Memory B cell (primary cell): ENCODE data around the gene ATXN10.

ENCODE experiments used
- ATAC-seq: fragments of 150-1000 bp; cut with Tn5 transposase; 2 replicates; pipeline ENCODE4 v1.10.0; 2021; ENCODE audit warnings: low read depth, mild to moderate bottlenecking, moderate library complexity
- DNase-seq, 2 donors: peaks; one replicate each; pipeline ENCODE4 v3.0.0; 2022; ENCODE audit warnings: low spot score in 2 of 2
- H3K27ac Mint-ChIP-seq: one replicate; pipeline ENCODE4 v1.8.0; 2022; ENCODE audit warnings: mild to moderate bottlenecking, moderate library complexity, mixed read lengths
- H3K27me3 Mint-ChIP-seq: one replicate; pipeline ENCODE4 v1.8.0; 2022; ENCODE audit warnings: mixed read lengths
- H3K36me3 Mint-ChIP-seq: one replicate; pipeline ENCODE4 v1.8.0; 2022; ENCODE audit warnings: mild to moderate bottlenecking, mixed read lengths
- H3K4me1 Mint-ChIP-seq: one replicate; pipeline ENCODE4 v1.8.0; 2022; ENCODE audit warnings: mixed read lengths
- H3K4me3 Mint-ChIP-seq: one replicate; pipeline ENCODE4 v1.8.0; 2022; ENCODE audit warnings: mild to moderate bottlenecking, moderate library complexity, mixed read lengths
- H3K9me3 Mint-ChIP-seq: one replicate; pipeline ENCODE4 v1.8.0; 2022; ENCODE audit warnings: mixed read lengths

ATXN10 gene

GRCh38 chr22:45757936-45758335, 86.3 kb downstream of the ATXN10 start:
- ATAC-seq = no peak
- H3K36me3 Mint-ChIP-seq = peaks cover 12% of the 10 kb centered on the region
- DNase-seq = no peak
- no peaks in the 10 kb centered on the region for H3K9me3 Mint-ChIP-seq
- no peak overlapping the region for H3K27ac Mint-ChIP-seq
- H3K4me3 Mint-ChIP-seq = no peak overlapping the region
- no peaks in the 10 kb centered on the region for H3K27me3 Mint-ChIP-seq
- peaks cover 4% of the 10 kb centered on the region for H3K4me1 Mint-ChIP-seq

- H3K4me3 Mint-ChIP-seq = no peak overlapping the region
- no peaks in the 10 kb centered on the region for H3K27me3 Mint-ChIP-seq
- DNase-seq (no peak), ATAC-seq (no peak)
- H3K9me3 Mint-ChIP-seq = no peaks in the 10 kb centered on the region
- H3K4me1 Mint-ChIP-seq = peaks cover 4% of the 10 kb centered on the region
- H3K36me3 Mint-ChIP-seq = peaks cover 14% of the 10 kb centered on the region
- no peak overlapping the region for H3K27ac Mint-ChIP-seq
Observed at GRCh38 chr22:45758603-45759002, 87.0 kb downstream of the ATXN10 start.

GRCh38 chr22:45760682-45761081, 89.0 kb downstream of the ATXN10 start:
- H3K4me1 Mint-ChIP-seq = no peaks in the 10 kb centered on the region
- DNase-seq (no peak), ATAC-seq (no peak)
- no peaks in the 10 kb centered on the region for H3K27me3 Mint-ChIP-seq
- no peaks in the 10 kb centered on the region for H3K9me3 Mint-ChIP-seq
- H3K4me3 Mint-ChIP-seq = no peak overlapping the region
- no peak overlapping the region for H3K27ac Mint-ChIP-seq
- peaks cover 18% of the 10 kb centered on the region for H3K36me3 Mint-ChIP-seq

GRCh38 chr22:45762545-45763235, 91.1 kb downstream of the ATXN10 start:
- Mint-ChIP-seq H3K27me3 (no peaks in the 10 kb centered on the region), H3K27ac (no peak overlapping the region), H3K4me3 (no peak overlapping the region), H3K9me3 (no peaks in the 10 kb centered on the region), H3K4me1 (no peaks in the 10 kb centered on the region), H3K36me3 (peaks cover 15% of the 10 kb centered on the region)
- ATAC-seq (no peak), DNase-seq (no peak)

GRCh38 chr22:45763236-45763624, 91.6 kb downstream of the ATXN10 start:
- H3K27ac Mint-ChIP-seq = no peak overlapping the region
- H3K4me3 Mint-ChIP-seq = no peak overlapping the region
- H3K27me3 Mint-ChIP-seq = no peaks in the 10 kb centered on the region
- no peaks in the 10 kb centered on the region for H3K9me3 Mint-ChIP-seq
- peaks cover 18% of the 10 kb centered on the region for H3K36me3 Mint-ChIP-seq
- DNase-seq (no peak), ATAC-seq (no peak)
- H3K4me1 Mint-ChIP-seq = peaks cover 2% of the 10 kb centered on the region

GRCh38 chr22:45768490-45768889, 96.9 kb downstream of the ATXN10 start:
- Mint-ChIP-seq H3K4me3 (no peak overlapping the region), H3K27ac (no peak overlapping the region), H3K36me3 (peaks cover 34% of the 10 kb centered on the region), H3K4me1 (peaks cover 21% of the 10 kb centered on the region), H3K27me3 (no peaks in the 10 kb centered on the region), H3K9me3 (no peaks in the 10 kb centered on the region)
- ATAC-seq (no peak), DNase-seq (no peak)

- H3K36me3 Mint-ChIP-seq = peaks cover 26% of the 10 kb centered on the region
- H3K9me3 Mint-ChIP-seq = no peaks in the 10 kb centered on the region
- H3K27me3 Mint-ChIP-seq = no peaks in the 10 kb centered on the region
- peaks cover 25% of the 10 kb centered on the region for H3K4me1 Mint-ChIP-seq
- no peak for ATAC-seq
- H3K4me3 Mint-ChIP-seq = no peak overlapping the region
- peak overlapping the region; percentile 17 for H3K27ac Mint-ChIP-seq
- DNase-seq = no peak
Observed at GRCh38 chr22:45769569-45770210, 98.1 kb downstream of the ATXN10 start.

- DNase-seq (no peak), ATAC-seq (no peak)
- no peak overlapping the region for H3K4me3 Mint-ChIP-seq
- H3K27me3 Mint-ChIP-seq = no peaks in the 10 kb centered on the region
- peaks cover 32% of the 10 kb centered on the region for H3K4me1 Mint-ChIP-seq
- no peaks in the 10 kb centered on the region for H3K9me3 Mint-ChIP-seq
- peaks cover 25% of the 10 kb centered on the region for H3K36me3 Mint-ChIP-seq
- H3K27ac Mint-ChIP-seq = no peak overlapping the region
Observed at GRCh38 chr22:45770506-45770905, 98.9 kb downstream of the ATXN10 start.

GRCh38 chr22:45771057-45771456, 99.4 kb downstream of the ATXN10 start:
- H3K36me3 Mint-ChIP-seq = peaks cover 25% of the 10 kb centered on the region
- H3K27ac Mint-ChIP-seq = no peak overlapping the region
- H3K4me1 Mint-ChIP-seq = peaks cover 37% of the 10 kb centered on the region

GRCh38 chr22:45771711-45772110, 100.1 kb downstream of the ATXN10 start:
- ATAC-seq = no peak
- Mint-ChIP-seq H3K4me3 (no peak overlapping the region), H3K9me3 (no peaks in the 10 kb centered on the region), H3K4me1 (peaks cover 41% of the 10 kb centered on the region), H3K36me3 (peaks cover 25% of the 10 kb centered on the region), H3K27ac (no peak overlapping the region), H3K27me3 (no peaks in the 10 kb centered on the region)
- DNase-seq = no peak

More at GRCh38 chr22:45771057-45771456, 99.4 kb downstream of the ATXN10 start:
- no peaks in the 10 kb centered on the region for H3K27me3 Mint-ChIP-seq
- ATAC-seq (no peak), DNase-seq (no peak)
- H3K4me3 Mint-ChIP-seq = no peak overlapping the region
- no peaks in the 10 kb centered on the region for H3K9me3 Mint-ChIP-seq

GRCh38 chr22:45772743-45773142, 101.1 kb downstream of the ATXN10 start:
- Mint-ChIP-seq H3K9me3 (no peaks in the 10 kb centered on the region), H3K4me3 (peak overlapping the region; percentile 46), H3K27me3 (no peaks in the 10 kb centered on the region), H3K36me3 (peaks cover 24% of the 10 kb centered on the region), H3K4me1 (peaks cover 47% of the 10 kb centered on the region), H3K27ac (peak overlapping the region; percentile 35)
- no peak for DNase-seq
- ATAC-seq = no peak

GRCh38 chr22:45774001-45774670, 102.5 kb downstream of the ATXN10 start:
- peaks cover 45% of the 10 kb centered on the region for H3K4me1 Mint-ChIP-seq
- no peaks in the 10 kb centered on the region for H3K27me3 Mint-ChIP-seq
- DNase-seq (no peak), ATAC-seq (no peak)
- H3K4me3 Mint-ChIP-seq = no peak overlapping the region
- peaks cover 25% of the 10 kb centered on the region for H3K36me3 Mint-ChIP-seq
- no peaks in the 10 kb centered on the region for H3K9me3 Mint-ChIP-seq
- H3K27ac Mint-ChIP-seq = no peak overlapping the region

- Mint-ChIP-seq H3K4me1 (peaks cover 42% of the 10 kb centered on the region), H3K9me3 (no peaks in the 10 kb centered on the region), H3K36me3 (peaks cover 21% of the 10 kb centered on the region), H3K27ac (peak overlapping the region; percentile 92), H3K27me3 (no peaks in the 10 kb centered on the region), H3K4me3 (peak overlapping the region; percentile 71)
- ATAC-seq (no peak), DNase-seq (no peak)
Observed at GRCh38 chr22:45775062-45775461, 103.4 kb downstream of the ATXN10 start.

GRCh38 chr22:45775569-45776312, 104.1 kb downstream of the ATXN10 start:
- H3K27ac Mint-ChIP-seq = peak overlapping the region; percentile 92
- no peaks in the 10 kb centered on the region for H3K9me3 Mint-ChIP-seq
- peaks cover 42% of the 10 kb centered on the region for H3K4me1 Mint-ChIP-seq
- peak overlapping the region; percentile 71 for H3K4me3 Mint-ChIP-seq
- H3K36me3 Mint-ChIP-seq = peaks cover 16% of the 10 kb centered on the region
- peak; percentile 92 for ATAC-seq
- no peaks in the 10 kb centered on the region for H3K27me3 Mint-ChIP-seq
- DNase-seq = peak; percentile 18 to 20
